Lower lobe of right lung (tissue), 2 donors: ENCODE measurements around the gene DNAJB12. TPM values are rescaled to one million over a fixed set of nuclear protein-coding genes. Genes with fewer than 3 reads are reported as not detected.
"Not testable (repeated sequence)": the region's sequence is repeated elsewhere in the genome, so short reads cannot be mapped to it uniquely, and the experiment has no call there.

ENCODE experiments used
- ATAC-seq, 2 donors: fragments of 200-7000 bp; cut with Tn5 transposase; one replicate each; pipeline ENCODE4 v1.9.1; 2020 to 2022; ENCODE audit warnings: mild to moderate bottlenecking in 2 of 2, moderate library complexity in 2 of 2
- DNase-seq: peaks from one replicate; pipeline ENCODE4 v3.0.0-alpha.2; 2020
- H3K27ac ChIP-seq: fragments of 200-600 bp; one replicate; pipeline ENCODE4 v1.8.0; 2022
- H3K27me3 ChIP-seq: fragments of 200-600 bp; one replicate; pipeline ENCODE4 v1.8.0; 2022; ENCODE audit warnings: low read depth
- H3K36me3 ChIP-seq: fragments of 200-600 bp; one replicate; pipeline ENCODE4 v1.8.0; 2022; ENCODE audit warnings: mild to moderate bottlenecking
- H3K4me1 ChIP-seq: fragments of 200-600 bp; one replicate; pipeline ENCODE4 v1.8.0; 2022
- H3K4me3 ChIP-seq: fragments of 200-600 bp; one replicate; pipeline ENCODE4 v1.8.0; 2022; ENCODE audit warnings: mild to moderate bottlenecking
- H3K9me3 ChIP-seq: fragments of 200-600 bp; one replicate; pipeline ENCODE4 v1.8.0; 2022
- CTCF ChIP-seq: fragments of 200-600 bp; IDR thresholded peaks from one replicate; pipeline ENCODE4 v1.8.0; 2022; ENCODE audit warnings: antibody characterized with exemption, mild to moderate bottlenecking
- intact Hi-C: fragments of 100-400 bp; cut with DNase I; formaldehyde crosslinking; loops from one replicate; pipeline ENCODE4 v1.11.0; 2022
- total RNA-seq: library from RNA; stranded (reverse); fragmentation: NEBNext Ultra II Directional; extraction: Animal tissue kit (Norgen Biotek cat#: 25700); gene quantifications from one replicate; pipeline ENCODE4 v1.2.1, GENCODE V29; 2021
- donor health status: DM: no; HTN: yes; CAD: no; lungs with severe emphysema.

The DNAJB12 gene
- total RNA-seq, 1 donor from 2014 or later: 44.7 TPM

- Histone ChIP-seq H3K4me1 (peaks cover 61% of the 10 kb centered on the region), H3K27me3 (no peaks in the 10 kb centered on the region), H3K36me3 (no peaks in the 10 kb centered on the region), H3K27ac (peak overlapping the region; percentile 70), H3K9me3 (no peaks in the 10 kb centered on the region), H3K4me3 (no peak overlapping the region)
- DNase-seq: no peak
- intact Hi-C loops: no loop called here
- no peak for TF ChIP-seq CTCF
- peak; percentile 48 to 64 for ATAC-seq
Observed at GRCh38 chr10:72309290-72310240, 45.2 kb downstream of the DNAJB12 start.

GRCh38 chr10:72308320-72308987 lies 46.3 kb downstream of the DNAJB12 start:
- no peaks in the 10 kb centered on the region for H3K27me3 ChIP-seq
- H3K36me3 ChIP-seq: no peaks in the 10 kb centered on the region
- no peak overlapping the region for H3K4me3 ChIP-seq
- ATAC-seq: peak; percentile 56 to 64
- peaks cover 58% of the 10 kb centered on the region for H3K4me1 ChIP-seq
- intact Hi-C loops: no loop called here
- H3K27ac ChIP-seq: peak overlapping the region; percentile 70
- no peak for DNase-seq
- no peak for TF ChIP-seq CTCF
- H3K9me3 ChIP-seq: no peaks in the 10 kb centered on the region

GRCh38 chr10:72307711-72308110 lies 47.0 kb downstream of the DNAJB12 start:
- not testable (repeated sequence) for DNase-seq
- H3K27ac ChIP-seq: peak overlapping the region; percentile 70
- H3K4me1 ChIP-seq: peaks cover 58% of the 10 kb centered on the region

GRCh38 chr10:72306215-72306760 lies 48.4 kb downstream of the DNAJB12 start:
- Histone ChIP-seq H3K27me3 (no peaks in the 10 kb centered on the region), H3K36me3 (no peaks in the 10 kb centered on the region), H3K4me1 (peaks cover 58% of the 10 kb centered on the region), H3K4me3 (no peak overlapping the region), H3K9me3 (no peaks in the 10 kb centered on the region), H3K27ac (peak overlapping the region; percentile 34)
- no peak for TF ChIP-seq CTCF
- ATAC-seq (no peak), DNase-seq (no peak)
- intact Hi-C loops: no loop called here

More at GRCh38 chr10:72307711-72308110, 47.0 kb downstream of the DNAJB12 start:
- ATAC-seq, H3K9me3 ChIP-seq, intact Hi-C loops, H3K36me3 ChIP-seq, H3K4me3 ChIP-seq, H3K27me3 ChIP-seq: not testable (repeated sequence)

- Histone ChIP-seq H3K36me3 (no peaks in the 10 kb centered on the region), H3K4me1 (peaks cover 38% of the 10 kb centered on the region), H3K27me3 (no peaks in the 10 kb centered on the region), H3K4me3 (no peak overlapping the region), H3K9me3 (no peaks in the 10 kb centered on the region), H3K27ac (peak overlapping the region; percentile 18)
- no peak for DNase-seq
- no peak for TF ChIP-seq CTCF
- intact Hi-C loops: no loop called here
- ATAC-seq: no peak
Observed at GRCh38 chr10:72303424-72304128, 51.1 kb downstream of the DNAJB12 start.
